ENCODE measurements around the gene DR1.

Gene DR1

GRCh38 chr1:93345633-93346420 lies at the start of gene DR1:
TSS of gene DR1 (plus strand) at chr1:93345907. CDS start at chr1:93346646, 739 bp downstream.
- peak; percentile 78 to 88 (median 84) for DNase-seq

GRCh38 chr1:93296555-93297154 lies 49.1 kb upstream of the DR1 start:
- DNase-seq = no peak

- DNase-seq = no peak
Measured at GRCh38 chr1:93301131-93301530, 44.6 kb upstream of the DR1 start.

GRCh38 chr1:93302078-93302477 lies 43.6 kb upstream of the DR1 start:
- no peak for DNase-seq

GRCh38 chr1:93304716-93305138 lies 41.0 kb upstream of the DR1 start:
- peak in 1 of 4 experiments; percentile 1 for DNase-seq

GRCh38 chr1:93306920-93307319 lies 38.8 kb upstream of the DR1 start:
- no peak for DNase-seq

- no peak for DNase-seq
Measured at GRCh38 chr1:93313026-93313425, 32.7 kb upstream of the DR1 start.

- DNase-seq = no peak
Measured at GRCh38 chr1:93317207-93317606, 28.5 kb upstream of the DR1 start.

- DNase-seq = no peak
Measured at GRCh38 chr1:93317943-93318342, 27.8 kb upstream of the DR1 start.

GRCh38 chr1:93321720-93322119 lies 24.0 kb upstream of the DR1 start:
- no peak for DNase-seq

- DNase-seq = no peak
Measured at GRCh38 chr1:93322349-93322748, 23.4 kb upstream of the DR1 start.

- DNase-seq = no peak
Measured at GRCh38 chr1:93323185-93323820, 22.4 kb upstream of the DR1 start.

GRCh38 chr1:93324486-93325464 lies 20.9 kb upstream of the DR1 start:
- DNase-seq = no peak

GRCh38 chr1:93328809-93329760 lies 16.6 kb upstream of the DR1 start:
- no peak for DNase-seq

- DNase-seq = no peak
Measured at GRCh38 chr1:93330196-93330595, 15.5 kb upstream of the DR1 start.

- no peak for DNase-seq
Measured at GRCh38 chr1:93330617-93331016, 15.1 kb upstream of the DR1 start.

GRCh38 chr1:93331412-93331811 lies 14.3 kb upstream of the DR1 start:
- no peak for DNase-seq

- DNase-seq = no peak
Measured at GRCh38 chr1:93332368-93332767, 13.3 kb upstream of the DR1 start.

GRCh38 chr1:93338387-93339146 lies 7.1 kb upstream of the DR1 start:
- DNase-seq = no peak

GRCh38 chr1:93339171-93339697 lies 6.5 kb upstream of the DR1 start:
- DNase-seq = no peak

GRCh38 chr1:93340090-93340489 lies 5.6 kb upstream of the DR1 start:
- no peak for DNase-seq
